Transverse colon (tissue), 3 donors: Measurements from ENCODE around the gene DNAAF8.

Source experiments
- CTCF ChIP-seq, 5 experiments: fragments of 200-600 bp in 3 of 5; fragments of 450-650 bp in 2 of 5; sonication (generic) in 3 of 5; IDR thresholded peaks; 1 replicate in 2 of 5; 2 replicates in 3 of 5; pipeline ENCODE4 v1.5.1; 2016 to 2017; ENCODE audit warnings: antibody characterized with exemption in 5 of 5, inconsistent platforms in 3 of 5, mild to moderate bottlenecking in 2 of 5, moderate library complexity in 1 of 5
- EP300 ChIP-seq: sonication (generic); formaldehyde crosslinking; IDR thresholded peaks from one replicate; pipeline ENCODE4 v1.6.1; 2017; ENCODE audit warnings: antibody characterized with exemption, low read depth
- POLR2A ChIP-seq: fragments of 450-650 bp; IDR thresholded peaks from one replicate; pipeline ENCODE4 v1.6.1; 2016; ENCODE audit warnings: antibody characterized with exemption, mild to moderate bottlenecking, moderate library complexity

DNA sequence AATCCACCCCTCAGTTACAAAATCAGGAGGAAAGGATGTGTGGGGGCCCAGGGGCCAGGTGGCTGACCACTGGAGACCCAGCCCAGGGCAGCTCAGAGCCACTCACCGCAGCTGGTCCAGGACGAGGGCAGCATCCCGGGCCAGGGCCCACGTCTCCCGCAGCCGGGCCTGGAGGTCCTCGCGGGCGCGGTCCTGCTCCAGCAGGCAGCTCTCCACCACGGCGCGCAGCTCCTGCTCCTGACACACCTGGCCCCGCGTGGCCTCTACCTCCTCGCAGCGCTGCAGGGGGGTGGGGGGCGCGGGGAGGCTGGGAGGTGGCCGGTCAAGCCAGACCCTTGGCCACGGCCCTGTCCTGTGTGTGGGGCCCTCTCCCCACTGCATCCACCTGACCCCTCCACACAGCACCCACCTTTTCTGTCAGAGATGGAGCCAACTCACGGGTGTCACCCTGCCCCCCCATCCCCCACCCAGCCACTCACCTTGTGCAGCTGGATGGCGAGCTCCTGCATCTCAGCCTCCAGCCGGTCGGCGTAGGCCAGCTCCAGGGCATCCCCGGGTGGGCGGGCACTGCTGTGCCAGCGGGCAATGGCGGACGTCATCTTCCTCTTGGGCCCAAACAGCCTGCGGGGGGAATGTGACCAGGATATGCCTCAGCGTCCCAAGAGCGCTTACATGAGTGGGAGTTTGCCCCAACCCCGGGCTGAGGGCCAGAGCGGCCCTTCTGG, 35.9 kb upstream of the DNAAF8 start:
- no peak for TF ChIP-seq CTCF (IDR thresholded peaks at IDR 0.05)
- no peak for TF ChIP-seq POLR2A
- no peak for TF ChIP-seq EP300
